ENCODE results near the gene ELOVL5.

The ELOVL5 gene

GRCh38 chr6:53301801-53302537, 46.8 kb downstream of the ELOVL5 start:
- no peak for DNase-seq

GRCh38 chr6:53300656-53301551, 47.8 kb downstream of the ELOVL5 start:
- DNase-seq = no peak

- no peak for DNase-seq
Observed at GRCh38 chr6:53299331-53300005, 49.3 kb downstream of the ELOVL5 start.

GRCh38 chr6:53297004-53297403, 51.7 kb downstream of the ELOVL5 start:
- no peak for DNase-seq

GRCh38 chr6:53295176-53295575, 53.6 kb downstream of the ELOVL5 start:
- DNase-seq = no peak

- DNase-seq = no peak
Observed at GRCh38 chr6:53294611-53295010, 54.1 kb downstream of the ELOVL5 start.

- DNase-seq = peak; percentile 22
Observed at GRCh38 chr6:53294095-53294494, 54.7 kb downstream of the ELOVL5 start.

GRCh38 chr6:53293691-53294090, 55.1 kb downstream of the ELOVL5 start:
- no peak for DNase-seq

GRCh38 chr6:53290537-53291510, 57.9 kb downstream of the ELOVL5 start:
- DNase-seq = no peak

GRCh38 chr6:53287336-53288225, 61.2 kb downstream of the ELOVL5 start:
- peak; percentile 90 for DNase-seq

GRCh38 chr6:53284901-53285300, 63.8 kb downstream of the ELOVL5 start:
- DNase-seq = no peak

- no peak for DNase-seq
Observed at GRCh38 chr6:53282741-53283140, 66.0 kb downstream of the ELOVL5 start.

GRCh38 chr6:53282234-53282633, 66.5 kb downstream of the ELOVL5 start:
- DNase-seq = no peak

GRCh38 chr6:53281518-53282215, 67.1 kb downstream of the ELOVL5 start:
- no peak for DNase-seq

GRCh38 chr6:53280207-53280606, 68.5 kb downstream of the ELOVL5 start:
- peak; percentile 11 for DNase-seq

GRCh38 chr6:53279293-53279692, 69.5 kb downstream of the ELOVL5 start:
- no peak for DNase-seq

GRCh38 chr6:53273370-53273769, 75.4 kb downstream of the ELOVL5 start:
- DNase-seq = no peak

- DNase-seq = no peak
Observed at GRCh38 chr6:53269827-53270226, 78.9 kb downstream of the ELOVL5 start.

GRCh38 chr6:53268858-53269608, 79.7 kb downstream of the ELOVL5 start:
- DNase-seq = no peak

Data from NCI-H345 (cell line).